Pons (tissue), 1 donor: ENCODE measurements around the gene WDSUB1.

ENCODE experiments used
- DNase-seq: peaks from one replicate; pipeline ENCODE4 v3.0.0-alpha.2; 2016; ENCODE audit warnings: low spot score

The WDSUB1 gene

DNA sequence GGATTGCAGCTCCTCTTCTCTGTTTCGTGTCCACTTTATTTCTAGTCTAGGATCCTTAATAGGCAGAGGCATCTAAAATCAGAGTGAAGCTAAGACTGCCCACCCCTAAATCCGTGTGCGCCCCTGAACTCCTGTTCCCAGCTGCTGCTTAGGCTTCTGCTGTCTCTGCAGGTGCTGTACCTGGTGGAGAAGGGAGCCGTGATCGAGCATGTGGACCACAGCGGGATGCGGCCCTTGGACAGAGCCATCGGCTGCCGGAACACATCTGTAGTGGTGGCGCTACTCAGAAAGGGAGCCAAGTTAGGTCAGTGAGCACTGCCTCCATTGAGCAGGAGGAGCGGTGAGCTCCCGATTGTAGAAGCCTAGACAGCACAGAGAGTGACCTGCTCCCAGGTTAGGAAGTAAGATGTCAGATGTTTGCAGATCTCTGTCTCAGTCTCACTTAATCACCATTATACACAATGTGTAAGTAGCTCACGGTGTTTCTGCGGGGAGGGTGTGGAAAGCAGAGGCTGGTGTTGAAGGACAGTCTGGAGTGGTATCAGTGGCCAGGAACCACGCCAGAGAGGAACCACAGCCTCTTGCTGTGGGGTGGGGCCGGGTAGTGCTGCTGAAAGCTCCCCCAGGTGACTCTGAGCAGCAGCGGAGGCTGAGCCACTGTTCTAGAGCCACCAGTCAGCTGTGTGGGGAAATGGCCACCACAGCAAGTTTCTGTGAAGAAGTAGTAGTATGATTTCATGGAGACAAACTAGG lies 62.3 kb downstream of the WDSUB1 start:
- DNase-seq: no peak

DNA sequence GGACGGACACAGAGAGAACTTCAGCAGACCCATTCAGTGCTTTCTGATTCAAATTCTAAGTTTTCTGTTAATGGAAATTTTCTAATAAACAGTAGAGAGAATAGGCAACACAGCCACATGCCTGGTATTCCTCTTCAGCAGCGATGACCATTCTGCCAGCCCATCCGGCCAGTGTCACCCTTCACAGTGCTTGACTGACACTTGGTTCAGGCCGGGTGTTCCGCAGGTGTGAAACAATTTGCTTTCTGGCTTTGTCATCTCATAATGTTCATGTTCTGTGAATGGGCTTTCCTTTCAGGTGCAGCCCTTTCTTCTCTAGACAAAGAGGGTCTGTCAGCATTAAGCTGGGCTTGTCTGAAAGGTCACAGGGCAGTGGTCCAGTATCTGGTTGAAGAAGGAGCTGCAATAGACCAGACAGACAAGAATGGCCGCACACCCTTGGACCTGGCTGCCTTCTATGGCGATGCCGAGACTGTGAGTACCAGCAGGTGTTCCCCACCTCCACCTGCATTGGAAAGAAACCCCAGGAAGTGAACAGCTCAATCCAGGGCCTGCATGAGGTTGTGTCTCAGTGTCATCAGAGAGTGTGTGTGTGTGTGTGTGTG lies 67.0 kb downstream of the WDSUB1 start:
- DNase-seq: no peak

DNA sequence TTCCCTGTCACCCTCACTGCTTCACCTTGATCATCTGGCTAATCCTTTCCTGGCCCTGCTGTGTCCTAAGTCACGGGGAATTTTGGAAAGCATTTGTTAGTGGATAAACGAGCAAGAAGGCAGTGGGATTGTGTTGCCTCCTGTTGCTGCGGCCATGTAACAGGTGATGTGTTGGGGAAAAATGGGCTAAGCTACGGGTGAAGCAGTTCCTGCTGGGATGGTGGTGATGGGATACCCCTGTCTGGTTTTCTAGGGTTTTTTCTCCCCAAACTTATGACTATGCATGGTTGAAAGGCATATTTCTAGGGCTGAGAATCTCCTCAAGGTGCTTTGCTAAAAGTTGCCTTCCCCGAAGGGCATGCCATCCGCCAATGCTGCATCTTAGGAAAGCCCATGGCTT lies 68.1 kb downstream of the WDSUB1 start:
- DNase-seq: no peak

DNA sequence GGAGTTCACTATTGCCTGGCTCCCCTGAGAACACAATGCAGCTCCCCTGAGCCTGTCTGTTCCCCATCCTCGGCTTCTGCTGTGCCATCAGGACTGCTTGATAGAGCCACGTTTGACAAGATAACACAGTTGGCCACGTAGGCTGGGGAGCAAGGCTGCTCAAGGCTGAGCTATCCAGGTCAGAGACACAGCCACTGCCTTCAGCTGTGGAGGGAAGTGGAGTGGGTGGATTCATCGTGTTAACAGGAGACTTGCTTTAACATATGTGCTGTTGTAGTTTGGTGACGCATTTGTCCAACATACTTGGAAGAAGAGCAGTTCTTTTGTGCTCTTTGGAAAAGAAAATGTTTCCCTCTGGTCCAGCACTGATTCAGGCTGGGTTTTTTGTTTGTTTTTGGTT lies 68.8 kb downstream of the WDSUB1 start:
- DNase-seq: no peak

DNA sequence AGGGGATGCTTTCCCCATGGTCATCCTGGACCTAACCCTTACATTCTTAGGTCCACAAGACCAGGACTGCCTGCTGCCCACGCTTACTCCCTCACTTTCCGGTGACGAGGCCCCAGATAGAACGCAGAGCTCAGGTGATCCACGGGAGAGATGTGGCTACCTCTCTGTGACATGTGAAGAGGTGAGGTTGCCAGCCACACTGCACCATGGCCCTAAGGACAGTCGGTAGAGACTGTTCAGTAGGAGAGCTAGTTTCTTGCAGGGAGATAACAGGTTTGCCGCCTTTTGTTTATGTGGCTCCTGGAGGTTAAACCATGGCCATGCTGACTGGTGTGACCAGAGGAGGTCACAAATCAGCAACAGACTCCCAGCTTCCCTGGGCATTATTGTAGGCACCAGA lies 71.4 kb downstream of the WDSUB1 start:
- no peak for DNase-seq

DNA sequence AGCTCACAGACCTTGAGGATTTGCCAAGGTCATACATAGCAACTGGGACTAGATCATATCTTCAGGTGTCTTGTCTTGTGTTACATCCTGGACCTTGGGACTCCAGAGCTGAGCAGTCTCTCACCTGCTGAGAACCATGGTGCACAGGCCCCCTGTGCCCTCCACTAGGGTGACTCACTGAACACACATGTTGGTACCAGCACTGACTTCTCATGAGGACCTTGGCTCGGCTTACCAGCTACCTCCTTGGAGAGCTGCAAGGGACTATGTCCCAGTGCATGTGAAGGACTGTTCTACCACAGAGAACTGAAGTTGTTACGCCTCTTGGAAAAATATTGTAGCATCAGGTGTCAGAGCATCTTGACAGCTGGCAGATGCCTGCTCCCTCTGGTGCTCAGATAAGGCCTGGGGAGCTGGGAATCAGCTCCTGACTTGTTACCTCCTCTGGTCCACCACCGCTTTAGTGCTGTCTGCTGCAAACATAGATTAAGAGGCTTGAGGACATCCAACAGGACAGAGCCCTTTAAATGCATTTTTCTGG lies 72.1 kb downstream of the WDSUB1 start:
- DNase-seq: no peak

DNA sequence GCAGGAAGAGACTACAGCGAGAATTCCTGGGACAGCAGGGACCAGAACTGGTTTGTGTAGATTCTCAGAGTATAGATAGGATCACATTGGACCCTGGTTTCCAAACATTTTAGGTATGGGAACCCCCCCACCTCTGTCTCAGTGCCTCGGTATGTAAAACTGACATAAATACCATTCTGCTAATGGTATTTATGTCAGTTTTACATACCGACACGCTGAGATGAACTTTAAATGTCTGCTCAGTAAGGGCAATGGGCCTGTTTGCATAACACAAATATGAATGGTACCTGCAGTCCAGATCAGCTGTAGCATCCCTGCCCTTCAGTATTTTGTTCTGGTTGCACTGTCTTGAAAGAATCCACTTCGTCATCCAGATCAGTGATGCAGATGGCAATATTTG lies 73.2 kb downstream of the WDSUB1 start:
- DNase-seq: no peak

DNA sequence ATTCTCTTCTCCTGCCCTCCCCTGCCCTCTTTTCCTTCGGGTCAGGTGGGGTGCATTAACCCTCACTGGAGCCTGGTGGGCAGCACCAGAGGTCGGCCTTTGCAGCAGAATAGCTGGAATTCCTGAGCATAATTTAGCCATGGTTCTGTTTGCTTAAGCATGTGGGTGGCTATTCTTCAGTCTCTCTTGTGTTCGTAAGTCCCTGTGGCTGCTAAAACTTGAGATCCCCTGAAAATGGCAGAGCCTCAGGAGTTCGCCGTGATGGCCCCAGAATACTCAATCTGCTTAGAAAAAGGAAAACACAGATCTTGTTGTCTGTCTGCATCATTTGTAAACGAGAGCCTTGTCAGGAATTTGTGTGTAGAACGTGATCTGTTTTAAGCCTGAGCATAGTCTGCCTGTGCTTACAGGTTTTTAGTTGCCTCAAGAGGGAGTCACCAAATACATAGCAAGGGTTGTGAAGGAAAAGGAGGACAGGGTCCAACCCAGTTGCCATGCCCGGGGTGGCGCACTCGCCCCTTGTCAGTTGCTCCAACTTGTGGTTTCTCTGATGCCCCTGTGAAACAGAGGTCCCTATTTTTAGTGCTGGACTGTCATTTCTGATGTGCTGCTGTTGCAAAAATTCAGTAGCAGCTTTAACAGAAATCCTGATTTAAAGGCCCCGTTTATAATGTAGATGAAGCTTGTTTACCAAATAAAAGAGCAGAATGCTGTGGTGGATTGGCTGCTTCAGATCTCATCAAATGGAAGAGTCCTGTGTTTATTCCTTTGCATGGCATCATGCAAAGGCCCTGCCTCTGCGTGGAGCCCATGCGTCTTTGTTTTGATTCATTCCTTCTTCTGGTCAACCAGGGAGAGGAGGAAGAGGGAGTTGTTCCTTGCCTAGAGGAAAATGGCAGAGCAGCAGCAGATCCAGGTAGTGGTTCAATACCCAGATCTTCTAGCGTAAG lies 74.8 kb downstream of the WDSUB1 start:
- peak; percentile 53 for DNase-seq

DNA sequence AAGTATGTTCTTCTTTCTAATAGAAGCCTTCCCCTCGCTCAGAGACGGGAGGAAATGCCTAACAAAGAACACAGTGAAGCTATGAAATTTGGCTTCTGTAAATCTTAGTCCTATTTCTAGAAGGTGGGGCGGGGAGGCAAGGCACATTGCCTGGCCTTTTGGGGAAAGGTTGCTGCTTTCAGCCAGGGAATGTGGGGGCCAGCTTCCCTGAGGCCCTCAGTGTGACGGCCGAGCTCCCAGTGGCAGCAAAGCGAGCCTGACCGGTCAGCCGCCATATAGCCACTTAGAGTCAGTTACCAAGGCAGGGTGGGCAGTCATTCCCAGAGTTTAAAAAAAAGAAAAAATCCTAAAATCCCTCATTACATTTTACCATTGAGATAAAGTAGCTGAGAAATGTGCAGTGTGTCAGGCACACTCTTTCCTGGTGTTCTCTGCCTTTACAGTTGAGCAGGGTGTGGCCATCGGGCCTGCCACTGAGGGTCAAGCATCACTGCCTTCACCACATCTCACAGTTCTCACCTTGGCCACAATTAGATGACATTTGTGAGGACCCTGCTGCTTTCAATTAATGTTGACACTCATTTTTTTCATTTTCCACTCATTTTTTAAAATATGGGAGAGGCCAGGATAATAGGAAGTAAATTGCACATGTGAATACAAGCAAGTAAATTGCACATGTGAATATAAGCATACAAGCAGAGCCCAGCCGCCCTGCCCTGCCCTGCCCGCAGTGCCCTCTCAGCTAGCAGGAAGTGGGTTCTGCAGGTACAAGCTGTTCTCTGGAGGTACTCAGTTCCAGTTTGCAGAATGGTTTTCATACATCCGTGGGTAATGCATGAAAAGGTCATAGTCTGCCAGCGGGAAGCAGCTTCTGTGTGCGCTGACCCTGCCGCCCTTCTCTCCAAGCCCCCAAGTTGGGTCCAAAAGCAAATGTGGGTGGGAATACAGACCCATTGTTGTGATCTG lies 76.9 kb downstream of the WDSUB1 start:
- no peak for DNase-seq

DNA sequence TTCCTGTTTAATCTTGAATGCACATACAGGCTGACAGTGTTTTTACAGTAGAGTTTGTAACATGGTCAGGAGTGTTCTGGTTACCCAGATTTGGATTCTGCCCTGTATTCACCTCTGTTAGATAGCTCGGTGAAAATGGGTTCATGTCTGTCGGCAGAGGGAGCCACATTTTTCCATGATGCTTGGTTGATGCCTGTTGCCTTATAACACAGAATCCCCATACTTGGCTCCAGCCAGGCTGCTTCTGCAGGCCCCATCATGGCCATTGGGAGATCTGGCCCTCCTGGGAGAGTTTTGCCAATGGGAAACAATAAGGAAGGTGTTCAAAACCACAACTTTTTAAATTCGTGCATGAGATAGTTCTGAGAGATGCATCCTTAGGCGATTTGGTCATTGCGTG lies 78.1 kb downstream of the WDSUB1 start:
- no peak for DNase-seq

DNA sequence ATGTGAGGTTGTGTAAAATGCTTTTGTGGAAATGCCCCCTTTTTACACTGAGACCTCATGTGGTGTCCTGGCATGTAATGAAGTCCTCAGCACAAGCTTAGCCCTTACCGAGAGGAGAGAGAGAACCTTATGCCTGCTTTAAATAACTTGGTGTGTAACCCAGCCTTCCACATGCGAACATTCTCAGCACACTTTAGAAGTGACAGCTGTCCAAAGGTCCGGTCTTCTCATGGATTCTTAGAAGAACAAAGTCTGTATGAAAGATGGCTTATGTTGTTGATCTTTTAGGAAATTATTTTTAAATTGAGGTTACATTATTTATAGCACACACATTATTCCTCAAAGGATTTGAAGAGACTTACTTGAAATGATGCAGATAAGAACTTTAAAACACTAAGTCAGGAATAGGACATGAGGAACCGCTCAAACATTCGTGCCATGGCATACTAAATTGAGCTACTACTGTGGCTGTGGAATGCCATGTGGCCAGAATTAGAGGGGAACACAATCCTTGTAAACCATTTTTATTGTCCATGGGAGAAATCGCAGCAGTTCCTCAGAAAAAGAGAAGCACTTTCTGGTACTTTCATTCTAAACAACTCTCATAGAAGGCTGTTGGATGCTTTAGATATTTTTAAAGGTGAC lies 79.6 kb downstream of the WDSUB1 start:
- DNase-seq: no peak

DNA sequence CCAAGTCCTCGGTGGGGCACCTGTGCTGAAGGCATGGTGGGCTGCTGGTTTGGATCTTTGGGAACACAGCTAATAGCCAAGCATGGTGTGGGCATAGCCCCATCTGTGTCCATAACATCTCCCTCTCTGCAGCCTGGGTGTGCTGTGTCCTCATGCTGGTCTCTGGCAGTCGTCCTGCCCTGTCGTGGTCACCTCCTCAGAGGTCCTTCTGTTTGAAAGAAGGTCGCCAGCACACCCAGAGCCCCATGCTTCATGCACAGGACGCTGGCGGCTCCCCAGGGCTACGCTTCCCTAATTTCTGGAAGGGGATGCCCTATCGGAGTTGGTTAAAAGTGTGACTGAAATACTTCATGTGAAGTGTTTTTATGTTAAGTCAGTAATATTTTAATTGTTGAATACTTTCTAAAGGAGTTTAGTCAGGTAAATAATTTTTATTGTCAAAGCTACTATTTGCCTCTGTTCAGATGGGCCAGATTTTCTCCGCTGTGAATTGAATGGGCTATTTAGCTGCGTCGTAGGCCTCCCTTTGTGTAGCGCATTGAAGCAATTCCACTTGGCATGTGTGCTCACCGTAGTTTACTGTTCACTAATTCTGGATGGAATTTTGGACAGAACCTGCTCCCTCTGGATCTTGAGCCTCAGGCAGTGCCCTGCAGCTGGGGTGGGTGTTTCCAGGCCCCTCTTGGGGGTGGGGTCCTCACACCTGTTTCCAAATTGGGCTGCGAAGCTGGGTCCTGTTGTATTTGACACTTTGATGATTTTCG lies 81.9 kb downstream of the WDSUB1 start:
- DNase-seq: no peak

DNA sequence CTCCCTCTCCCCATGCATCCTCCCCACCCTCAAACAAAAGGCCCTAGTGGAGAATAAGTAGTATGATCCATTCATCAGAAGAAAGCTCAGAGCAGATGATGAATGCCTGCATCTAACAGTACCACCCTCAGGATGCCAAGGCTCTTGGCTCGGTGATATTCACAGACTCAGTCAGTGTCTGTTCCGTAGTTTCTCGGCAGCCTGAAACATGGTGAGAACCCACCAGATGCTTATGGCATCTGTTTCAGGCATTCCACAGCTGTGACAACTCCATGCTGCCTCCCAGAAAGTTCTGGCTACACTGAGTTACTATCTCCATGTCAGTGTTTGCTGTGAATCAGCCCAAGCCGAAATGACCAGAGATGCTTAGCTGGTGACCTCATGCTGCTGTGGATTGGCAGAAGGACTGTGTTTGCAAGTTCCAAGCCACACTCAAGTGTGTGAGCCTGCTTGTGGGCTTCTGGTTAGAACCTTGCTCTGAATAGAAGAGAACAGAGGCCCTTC lies 83.9 kb downstream of the WDSUB1 start:
- peak; percentile 77 for DNase-seq

DNA sequence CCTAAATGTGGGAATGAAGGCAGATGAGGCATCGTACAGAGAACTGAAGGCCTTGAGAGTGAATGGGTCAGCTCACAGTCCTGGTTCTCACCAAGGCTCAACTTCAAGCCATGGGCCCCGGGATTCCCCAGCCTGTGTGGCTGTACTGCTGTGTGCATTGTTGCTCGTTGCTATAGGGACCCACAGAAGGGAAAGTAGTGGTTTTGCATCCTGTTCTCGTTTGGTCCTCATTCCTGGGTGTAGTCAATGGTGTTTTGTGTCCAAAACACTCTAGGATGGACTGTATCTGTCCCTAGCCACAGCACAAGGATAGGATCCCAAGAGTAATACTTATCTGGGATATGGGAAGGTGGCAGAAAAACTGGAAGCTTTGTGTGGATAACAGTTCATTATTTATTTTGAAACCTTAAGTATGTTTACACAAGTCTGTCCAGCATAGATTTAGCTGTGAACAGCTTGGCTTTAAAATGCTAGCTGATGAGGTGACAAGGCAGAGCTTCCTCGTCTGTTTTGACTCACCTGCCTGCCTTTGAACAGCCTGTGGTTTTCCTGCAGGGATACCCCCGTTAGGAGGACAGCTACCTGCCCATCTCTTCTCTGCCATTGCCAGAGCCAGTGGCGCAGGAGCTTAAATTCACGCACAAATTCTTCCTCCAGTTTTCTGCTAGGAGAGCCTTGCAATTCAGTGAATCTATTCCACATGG lies 85.0 kb downstream of the WDSUB1 start:
- DNase-seq: no peak

DNA sequence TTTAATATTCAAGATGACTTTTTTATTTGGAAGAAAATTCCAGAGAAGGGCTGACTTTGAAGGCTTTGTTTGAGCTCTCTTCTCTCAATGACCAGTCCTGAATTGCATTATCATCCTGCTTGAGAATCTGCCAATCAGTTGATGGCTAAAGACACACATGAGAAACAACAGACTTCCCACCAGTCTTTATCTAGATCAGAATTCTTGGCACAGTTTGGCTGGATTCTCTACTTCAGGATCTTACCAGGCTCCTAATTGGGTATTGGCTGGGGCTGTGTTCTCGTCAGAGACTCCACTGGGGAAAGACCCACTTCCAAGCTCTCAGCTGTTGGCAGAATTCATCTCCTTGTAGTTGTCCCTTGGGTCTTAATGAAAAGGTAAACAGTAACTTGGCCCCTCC lies 86.0 kb downstream of the WDSUB1 start:
- peak; percentile 19 for DNase-seq

DNA sequence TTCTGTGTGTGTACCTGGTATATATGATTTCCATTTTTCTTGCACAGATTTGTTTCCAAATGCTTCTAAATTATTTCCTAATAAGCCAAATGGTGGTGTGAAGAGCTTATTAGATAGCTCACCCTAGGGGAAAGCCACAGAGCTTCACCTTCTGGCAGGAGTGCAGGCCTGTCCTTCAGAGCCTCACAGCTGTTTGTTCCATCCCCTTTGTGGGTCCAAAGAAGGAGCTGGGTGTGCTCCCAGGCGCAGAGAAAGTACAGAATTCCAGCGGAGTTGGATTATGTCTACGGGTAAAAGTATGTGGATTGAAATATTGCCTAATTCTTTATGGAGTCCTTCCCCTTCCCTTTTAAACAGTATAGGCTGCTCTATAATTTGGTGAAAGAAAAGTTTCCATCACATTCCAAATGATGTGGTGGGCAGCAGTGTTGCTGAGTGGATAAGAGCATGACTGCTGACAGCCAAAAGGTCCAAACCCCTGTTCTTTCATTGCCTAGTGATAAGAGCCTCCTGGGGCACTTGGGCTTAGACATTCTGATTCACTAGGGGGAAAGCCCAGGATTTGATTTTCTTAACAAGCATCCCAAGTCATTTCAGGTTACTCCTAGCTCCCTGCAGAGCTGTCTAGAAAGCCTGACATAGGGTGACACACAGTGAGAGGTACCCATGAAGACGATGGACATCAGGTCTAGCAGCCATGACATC lies 86.6 kb downstream of the WDSUB1 start:
- no peak for DNase-seq

DNA sequence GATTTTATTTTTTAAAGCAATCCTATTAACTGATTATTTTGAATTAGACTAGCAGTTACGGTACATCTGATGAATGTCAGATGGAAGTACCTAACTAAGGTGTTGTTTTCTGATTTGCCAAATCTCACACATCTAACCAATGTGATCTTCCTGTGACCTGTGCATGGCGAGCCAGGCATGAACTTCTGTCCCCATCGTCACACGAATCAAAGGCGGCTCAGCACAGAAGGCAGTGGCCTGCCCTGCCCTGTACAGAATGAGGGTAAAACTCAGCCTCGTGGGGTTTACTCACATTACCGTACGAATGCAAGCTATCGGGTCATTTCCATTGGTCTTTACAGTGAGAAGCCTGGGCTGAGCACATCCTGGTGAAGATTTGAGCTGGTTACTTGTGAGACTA lies 87.3 kb downstream of the WDSUB1 start:
- DNase-seq: no peak

DNA sequence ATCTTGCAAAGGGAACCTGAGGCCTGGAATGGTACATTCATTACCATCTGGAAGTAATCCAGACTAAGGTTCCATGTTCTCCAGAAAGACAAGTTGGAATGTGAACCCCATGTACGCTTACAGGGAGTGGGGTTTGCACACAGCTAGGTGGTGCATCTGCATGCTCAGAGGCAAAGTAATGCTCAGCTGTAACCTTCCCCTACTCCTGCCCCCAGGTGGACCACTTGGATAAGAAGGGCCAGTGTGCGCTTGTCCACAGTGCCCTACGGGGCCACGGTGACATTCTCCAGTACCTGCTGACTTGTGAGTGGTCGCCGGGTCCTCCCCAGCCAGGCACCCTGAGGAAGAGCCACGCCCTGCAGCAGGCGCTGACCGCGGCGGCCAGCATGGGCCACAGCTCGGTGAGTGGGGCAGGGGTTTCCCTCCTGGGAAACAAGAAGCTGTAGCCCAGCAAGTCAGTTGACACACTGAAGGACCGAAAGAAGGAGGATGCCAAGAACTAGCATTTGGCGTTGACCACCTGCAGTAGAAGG lies 90.0 kb downstream of the WDSUB1 start:
- DNase-seq: no peak
